Glutamatergic neuron (in vitro differentiated cells): ENCODE measurements around the gene GCGR. TPM values are rescaled to one million over a fixed set of nuclear protein-coding genes. Genes with fewer than 3 reads are reported as not detected.
"Not testable (repeated sequence)": the region's sequence is repeated elsewhere in the genome, so short reads cannot be mapped to it uniquely, and the experiment has no call there.

Source experiments
- DNase-seq: peaks from one replicate; pipeline ENCODE4 v3.0.0; 2022
- H3K27ac Mint-ChIP-seq: one replicate; pipeline ENCODE4 v1.8.0; 2020; ENCODE audit warnings: mild to moderate bottlenecking, mixed read lengths, inconsistent platforms; ENCODE audit not compliant: unreplicated experiment
- H3K27me3 Mint-ChIP-seq: one replicate; pipeline ENCODE4 v1.8.0; 2020; ENCODE audit warnings: mild to moderate bottlenecking, moderate library complexity, mixed read lengths, inconsistent platforms; ENCODE audit not compliant: unreplicated experiment
- H3K36me3 Mint-ChIP-seq: one replicate; pipeline ENCODE4 v1.8.0; 2020; ENCODE audit warnings: mild to moderate bottlenecking, mixed read lengths, inconsistent platforms; ENCODE audit not compliant: unreplicated experiment
- H3K4me1 Mint-ChIP-seq: one replicate; pipeline ENCODE4 v1.8.0; 2020; ENCODE audit warnings: mild to moderate bottlenecking, low read depth, mixed read lengths, inconsistent platforms; ENCODE audit not compliant: unreplicated experiment
- H3K4me3 Mint-ChIP-seq: one replicate; pipeline ENCODE4 v1.8.0; 2020; ENCODE audit warnings: mild to moderate bottlenecking, mixed read lengths, inconsistent platforms; ENCODE audit not compliant: unreplicated experiment
- H3K9me3 Mint-ChIP-seq: one replicate; pipeline ENCODE4 v1.8.0; 2020; ENCODE audit warnings: mild to moderate bottlenecking, moderate library complexity, mixed read lengths, inconsistent platforms; ENCODE audit not compliant: unreplicated experiment
- CTCF ChIP-seq: fragments of 200-600 bp; sonication (generic); IDR thresholded peaks from one replicate; pipeline ENCODE4 v1.5.0; 2021; ENCODE audit not compliant: partially characterized antibody, unreplicated experiment
- total RNA-seq: library from RNA; stranded (reverse); fragmentation: NEBNext Ultra II Directional; extraction: Animal tissue kit (Norgen Biotek cat#: 25700); gene quantifications from one replicate; pipeline ENCODE4 v1.2.1, GENCODE V29; 2021; ENCODE audit not compliant: unreplicated experiment

Gene GCGR
- total RNA-seq, 1 donor from 2014 or later, result 6.7 TPM

GRCh38 chr17:81834831-81835267 is 30.9 kb downstream of the GCGR start, which contains the start of gene PPP1R27:
TSS of gene PPP1R27 (minus strand) at chr17:81835050. CDS start at chr17:81834953, 97 bp downstream.
- peak within 1 kb of the TSS; percentile 86 for H3K27ac Mint-ChIP-seq
- no peak for TF ChIP-seq CTCF
- no peaks in the 10 kb centered on the region for H3K36me3 Mint-ChIP-seq
- peaks cover 9% of the 10 kb centered on the region for H3K9me3 Mint-ChIP-seq
- H3K4me3 Mint-ChIP-seq, result peak within 1 kb of the TSS; percentile 92
- H3K27me3 Mint-ChIP-seq, result peaks cover 10% of the 10 kb centered on the region
- no peak for DNase-seq
- peaks cover 7% of the 10 kb centered on the region for H3K4me1 Mint-ChIP-seq

GRCh38 chr17:81837641-81838040 is 33.7 kb downstream of the GCGR start:
- Mint-ChIP-seq H3K9me3 (peaks cover 5% of the 10 kb centered on the region), H3K27me3 (peaks cover 2% of the 10 kb centered on the region), H3K36me3 (no peaks in the 10 kb centered on the region), H3K27ac (no peak overlapping the region), H3K4me3 (no peak overlapping the region), H3K4me1 (peaks cover 1% of the 10 kb centered on the region)
- no peak for TF ChIP-seq CTCF
- no peak for DNase-seq

GRCh38 chr17:81838753-81839255 is 34.9 kb downstream of the GCGR start:
- no peaks in the 10 kb centered on the region for H3K36me3 Mint-ChIP-seq
- no peak overlapping the region for H3K4me3 Mint-ChIP-seq
- peaks cover 1% of the 10 kb centered on the region for H3K4me1 Mint-ChIP-seq
- no peak overlapping the region for H3K27ac Mint-ChIP-seq
- no peak for DNase-seq
- H3K9me3 Mint-ChIP-seq, result peaks cover 3% of the 10 kb centered on the region
- H3K27me3 Mint-ChIP-seq, result peaks cover 5% of the 10 kb centered on the region
- no peak for TF ChIP-seq CTCF

GRCh38 chr17:81839301-81839700 is 35.4 kb downstream of the GCGR start:
- H3K9me3 Mint-ChIP-seq, result peaks cover 3% of the 10 kb centered on the region
- peaks cover 5% of the 10 kb centered on the region for H3K27me3 Mint-ChIP-seq
- DNase-seq, result no peak
- H3K36me3 Mint-ChIP-seq, result no peaks in the 10 kb centered on the region
- no peak overlapping the region for H3K4me3 Mint-ChIP-seq
- no peak overlapping the region for H3K27ac Mint-ChIP-seq
- no peak for TF ChIP-seq CTCF
- H3K4me1 Mint-ChIP-seq, result peaks cover 1% of the 10 kb centered on the region

GRCh38 chr17:81840059-81840458 is 36.1 kb downstream of the GCGR start:
- not testable (repeated sequence) for H3K9me3 Mint-ChIP-seq, DNase-seq, H3K36me3 Mint-ChIP-seq, H3K4me3 Mint-ChIP-seq, H3K27ac Mint-ChIP-seq, H3K4me1 Mint-ChIP-seq, H3K27me3 Mint-ChIP-seq
